ENCODE results near the gene WSB1. TPM values are rescaled to one million over a fixed set of nuclear protein-coding genes. Genes with fewer than 3 reads are reported as not detected.

WSB1 gene
- total and polyA plus RNA-seq, 4 donors = 26.6 to 86.2 (median 45.8) TPM

DNA sequence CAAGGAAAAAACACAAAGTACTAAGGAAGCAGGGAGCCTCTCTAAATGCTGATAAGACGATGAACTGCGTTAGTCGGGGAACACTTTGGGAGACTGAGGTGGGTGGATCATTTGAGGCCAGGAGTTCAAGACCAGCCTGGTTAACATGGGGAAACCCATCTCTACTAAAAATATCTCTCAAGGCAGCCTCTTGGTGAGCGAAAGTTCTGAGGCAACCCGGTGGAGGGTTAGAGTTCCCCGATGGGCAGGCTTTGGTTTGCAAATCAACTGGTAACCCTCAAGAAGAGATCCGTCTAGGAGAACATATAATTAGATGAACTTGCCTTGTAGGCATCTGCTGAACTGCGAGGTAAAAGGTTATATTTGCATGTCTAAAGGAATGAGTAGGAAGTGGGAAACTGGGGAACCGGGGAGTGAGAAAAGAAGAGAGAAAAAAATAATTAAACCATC, 44.6 kb downstream of the WSB1 start:
- 81% methylated on average over 9 of the region's 9 CpGs for WGBS
- Histone ChIP-seq H3K4me3 (ENCODE audit: low read depth in 1 of 3, low read length in 3 of 3) (no peak overlapping the region), H3K4me1 (ENCODE audit: control insufficient read depth in 4 of 4, insufficient read depth in 4 of 4, low read length in 3 of 4) (peaks cover 0 to 2% (median 1%) of the 10 kb centered on the region in 4 donors), H3K27ac (ENCODE audit: low read depth in 1 of 2, low read length in 2 of 2) (no peak overlapping the region), H3K9me3 (ENCODE audit: control insufficient read depth in 4 of 4, low read length in 3 of 4) (no peaks in the 10 kb centered on the region), H3K36me3 (ENCODE audit: control insufficient read depth in 4 of 4, insufficient read depth in 3 of 4, low read depth in 1 of 4, low read length in 3 of 4) (no peaks in the 10 kb centered on the region), H3K27me3 (ENCODE audit: control insufficient read depth in 4 of 4, insufficient read depth in 4 of 4, low read length in 3 of 4) (no peaks in the 10 kb centered on the region), H3K9ac (ENCODE audit: low read depth in 1 of 2, low read length in 2 of 2) (no peak overlapping the region)
- TF ChIP-seq EGR1 (IDR thresholded peaks at IDR 0.05; ENCODE audit: low read depth in 2 of 2) (no peak), RXRA (IDR thresholded peaks at IDR 0.05) (no peak), RAD21 (IDR thresholded peaks at IDR 0.05) (no peak), ATF3 (IDR thresholded peaks at IDR 0.05) (no peak), NR2F2 (IDR thresholded peaks at IDR 0.05) (no peak), SP1 (IDR thresholded peaks at IDR 0.05) (no peak), FOXA1 (IDR thresholded peaks at IDR 0.05) (no peak), GABPA (IDR thresholded peaks at IDR 0.05 in 1 of 2, conservative IDR thresholded peaks at IDR 0.05 in 1 of 2) (no peak), HNF4A (conservative IDR thresholded peaks at IDR 0.05) (no peak), ZBTB33 (IDR thresholded peaks at IDR 0.05) (no peak), HNF4G (IDR thresholded peaks at IDR 0.05) (no peak), TAF1 (conservative IDR thresholded peaks at IDR 0.05) (no peak), YY1 (IDR thresholded peaks at IDR 0.05) (no peak), JUND (IDR thresholded peaks at IDR 0.05) (no peak), CTCF (IDR thresholded peaks at IDR 0.05; ENCODE audit: low read depth, low read length, missing input control) (no peak)
- TF ChIP-seq, protein P1, sequence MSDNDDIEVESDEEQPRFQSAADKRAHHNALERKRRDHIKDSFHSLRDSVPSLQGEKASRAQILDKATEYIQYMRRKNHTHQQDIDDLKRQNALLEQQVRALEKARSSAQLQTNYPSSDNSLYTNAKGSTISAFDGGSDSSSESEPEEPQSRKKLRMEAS (IDR thresholded peaks at IDR 0.05) = no peak
- TF ChIP-seq, protein P2, sequence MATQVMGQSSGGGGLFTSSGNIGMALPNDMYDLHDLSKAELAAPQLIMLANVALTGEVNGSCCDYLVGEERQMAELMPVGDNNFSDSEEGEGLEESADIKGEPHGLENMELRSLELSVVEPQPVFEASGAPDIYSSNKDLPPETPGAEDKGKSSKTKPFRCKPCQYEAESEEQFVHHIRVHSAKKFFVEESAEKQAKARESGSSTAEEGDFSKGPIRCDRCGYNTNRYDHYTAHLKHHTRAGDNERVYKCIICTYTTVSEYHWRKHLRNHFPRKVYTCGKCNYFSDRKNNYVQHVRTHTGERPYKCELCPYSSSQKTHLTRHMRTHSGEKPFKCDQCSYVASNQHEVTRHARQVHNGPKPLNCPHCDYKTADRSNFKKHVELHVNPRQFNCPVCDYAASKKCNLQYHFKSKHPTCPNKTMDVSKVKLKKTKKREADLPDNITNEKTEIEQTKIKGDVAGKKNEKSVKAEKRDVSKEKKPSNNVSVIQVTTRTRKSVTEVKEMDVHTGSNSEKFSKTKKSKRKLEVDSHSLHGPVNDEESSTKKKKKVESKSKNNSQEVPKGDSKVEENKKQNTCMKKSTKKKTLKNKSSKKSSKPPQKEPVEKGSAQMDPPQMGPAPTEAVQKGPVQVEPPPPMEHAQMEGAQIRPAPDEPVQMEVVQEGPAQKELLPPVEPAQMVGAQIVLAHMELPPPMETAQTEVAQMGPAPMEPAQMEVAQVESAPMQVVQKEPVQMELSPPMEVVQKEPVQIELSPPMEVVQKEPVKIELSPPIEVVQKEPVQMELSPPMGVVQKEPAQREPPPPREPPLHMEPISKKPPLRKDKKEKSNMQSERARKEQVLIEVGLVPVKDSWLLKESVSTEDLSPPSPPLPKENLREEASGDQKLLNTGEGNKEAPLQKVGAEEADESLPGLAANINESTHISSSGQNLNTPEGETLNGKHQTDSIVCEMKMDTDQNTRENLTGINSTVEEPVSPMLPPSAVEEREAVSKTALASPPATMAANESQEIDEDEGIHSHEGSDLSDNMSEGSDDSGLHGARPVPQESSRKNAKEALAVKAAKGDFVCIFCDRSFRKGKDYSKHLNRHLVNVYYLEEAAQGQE (IDR thresholded peaks at IDR 0.05) = no peak
- DNase-seq (ENCODE audit: low spot score) = no peak

Data from liver (tissue), 9 donors.